ENCODE measurements around the gene DHRS3. TPM values are rescaled to one million over a fixed set of nuclear protein-coding genes. Genes with fewer than 3 reads are reported as not detected.

The DHRS3 gene
- total and polyA plus RNA-seq, 2 of the 13 experiments (the other 11 are each of a cell fraction or from before 2014, with no cell fraction given): 48.5 to 90.5 TPM

DNA sequence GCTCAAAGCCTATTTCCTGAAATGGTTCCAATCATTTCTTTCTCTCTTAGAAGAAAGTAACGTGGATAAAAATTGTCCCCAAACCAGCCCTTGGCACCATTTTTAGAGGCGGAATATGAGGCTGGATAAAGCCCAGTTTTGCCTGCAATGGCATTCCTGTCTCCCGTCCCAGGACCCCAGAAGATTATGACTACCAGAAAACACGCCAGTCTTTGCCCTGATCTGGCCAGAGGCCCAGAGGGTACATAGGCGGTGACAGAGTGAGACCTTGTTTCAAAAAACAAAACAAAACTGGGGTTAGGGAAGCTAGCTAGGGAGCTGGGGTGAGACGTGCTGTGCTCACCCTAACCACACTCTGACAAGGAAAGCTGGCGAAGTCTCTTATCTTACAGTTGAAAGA lies 25.8 kb upstream of the DHRS3 start, which contains the start of gene AADACL4:
AADACL4 (plus strand) TSS at position 301 of the 400 bp plus-strand sequence. CDS start 462 bp downstream, outside the sequence.
- peaks cover 23% of the 10 kb centered on the region for H3K9me3 ChIP-seq (ENCODE audit: low read length)
- no peak for DNase-seq (ENCODE audit: low spot score)
- no peak for FAIRE-seq
- CTCF ChIA-PET (ENCODE audit: low intra/inter-chr PET ratio, low total read pairs): no interaction called here
- POLR2A ChIA-PET: no interaction called here
- 37% methylated on average over 7 of the region's 7 CpGs for whole genome bisulfite sequencing (ENCODE audit: low lambda C conversion rate)
- H3K27me3 ChIP-seq (ENCODE audit: control insufficient read depth in 1 of 2, insufficient read depth in 2 of 2, low read length in 2 of 2): peaks cover 0 to 21% of the 10 kb centered on the region in 2 experiments; a peak in 2 of 5 replicates
- H3K9ac ChIP-seq (ENCODE audit: insufficient read depth, low read depth, low read length): no peak within 1 kb of the TSS
- H3K79me2 ChIP-seq (ENCODE audit: insufficient read depth, low read length): no peaks in the 10 kb centered on the region
- no TSS peak for BruUV-seq (replicated peaks)
- H2AFZ ChIP-seq (ENCODE audit: low read length): no peak within 1 kb of the TSS
- in situ Hi-C loops (cut with HindIII; ENCODE audit: extremely low pct_ligation_motif_present, low pct_unique_long_range_greater_than_20kb) (no loop called here), intact Hi-C loops (cut with micrococcal nuclease; ENCODE audit: unreplicated experiment) (no loop called here)
- H3K4me2 ChIP-seq (ENCODE audit: low read depth, low read length): no peak within 1 kb of the TSS
- no peak within 1 kb of the TSS for H3K27ac ChIP-seq (ENCODE audit: extremely low read length, insufficient read depth, low read length)
- ATAC-seq: no peak
- TF ChIP-seq TFE3 (CRISPR knock-in tag; IDR thresholded peaks at IDR 0.05) (no peak), ZNF30 (CRISPR knock-in tag; IDR thresholded peaks at IDR 0.05) (no peak), MAFF (IDR thresholded peaks at IDR 0.05; ENCODE audit: low read depth, low read length) (no peak), ZNF446 (CRISPR knock-in tag; IDR thresholded peaks at IDR 0.05) (no peak), ZNF382 (CRISPR knock-in tag; IDR thresholded peaks at IDR 0.05; ENCODE audit: borderline replicate concordance) (no peak), ZSCAN21 (CRISPR knock-in tag; IDR thresholded peaks at IDR 0.05; ENCODE audit: borderline replicate concordance) (no peak), ZMYM3 (CRISPR knock-in tag; IDR thresholded peaks at IDR 0.05) (no peak), DDIT3 (CRISPR knock-in tag; IDR thresholded peaks at IDR 0.05) (no peak), CC2D1A (CRISPR knock-in tag; IDR thresholded peaks at IDR 0.05) (no peak), SMYD3 (CRISPR knock-in tag; IDR thresholded peaks at IDR 0.05) (no peak), ZNF616 (CRISPR knock-in tag; IDR thresholded peaks at IDR 0.05; ENCODE audit: low read depth) (no peak), RBM39 (IDR thresholded peaks at IDR 0.05; ENCODE audit: low read depth, low read length, poor library complexity, severe bottlenecking) (no peak)
- H3K36me3 ChIP-seq (replicated peaks in 1 of 2; ENCODE audit: control insufficient read depth in 1 of 2, insufficient read depth in 2 of 2, low read length in 2 of 2): no peaks in the 10 kb centered on the region
- no peak within 1 kb of the TSS for H3K4me3 ChIP-seq (replicated peaks in 1 of 3; ENCODE audit: insufficient read depth in 1 of 3, low read depth in 2 of 3, low read length in 3 of 3)
- no peaks in the 10 kb centered on the region for H3K4me1 ChIP-seq (ENCODE audit: insufficient read depth, low read length)
- H4K20me1 ChIP-seq (ENCODE audit: insufficient read depth, low read length): no peaks in the 10 kb centered on the region
